HG02798 (cell line): ENCODE data around the gene SETDB1.
A peak's percentile ranks its signal among the peaks of the same experiment; 100 is the strongest.
"Not testable (repeated sequence)": the region's sequence is repeated elsewhere in the genome, so short reads cannot be mapped to it uniquely, and the experiment has no call there.

Experiments used
- ATAC-seq: cut with Tn5 transposase; IDR thresholded peaks from one replicate; pipeline ENCODE4 v1.9.1; 2021; ENCODE audit warnings: mild to moderate bottlenecking; ENCODE audit not compliant: unreplicated experiment, poor library complexity

SETDB1 gene

DNA sequence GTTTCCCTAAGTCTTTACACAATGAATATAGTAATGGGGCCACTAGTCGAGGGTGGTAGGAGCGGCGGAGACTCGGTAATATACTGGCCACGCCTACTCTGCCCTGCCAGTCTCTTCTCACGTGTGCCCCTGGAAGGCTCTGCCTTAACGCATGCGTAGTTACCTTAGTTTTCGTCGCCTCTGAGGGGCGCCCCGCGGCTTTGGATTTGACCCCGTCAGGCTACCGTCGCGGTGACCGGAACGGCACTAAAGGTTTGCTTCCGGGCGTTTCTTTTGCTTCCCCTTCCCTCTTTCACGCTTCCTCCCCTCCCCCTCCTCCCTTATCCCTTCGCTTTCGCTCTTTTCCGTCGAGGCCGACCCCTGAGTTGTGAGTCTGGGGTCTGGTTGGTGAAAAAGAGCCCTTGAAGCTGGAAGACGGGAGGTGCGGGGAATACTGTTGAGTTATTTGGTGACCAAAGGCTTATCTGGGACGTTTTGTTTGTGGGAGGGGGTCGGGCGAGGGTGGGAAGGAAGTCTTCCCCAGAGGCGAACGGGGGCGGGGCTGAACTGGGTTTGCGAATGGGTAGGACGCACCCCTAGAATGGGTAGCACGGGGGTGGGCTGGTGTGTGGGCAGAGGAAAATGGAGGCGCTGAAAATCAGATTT, at the start of gene SETDB1:
Gene SETDB1, plus strand, starts transcription at position 267 of the 645 bp plus-strand sequence. CDS start 1,352 bp downstream, outside the sequence.
- ATAC-seq: peak; percentile 93

DNA sequence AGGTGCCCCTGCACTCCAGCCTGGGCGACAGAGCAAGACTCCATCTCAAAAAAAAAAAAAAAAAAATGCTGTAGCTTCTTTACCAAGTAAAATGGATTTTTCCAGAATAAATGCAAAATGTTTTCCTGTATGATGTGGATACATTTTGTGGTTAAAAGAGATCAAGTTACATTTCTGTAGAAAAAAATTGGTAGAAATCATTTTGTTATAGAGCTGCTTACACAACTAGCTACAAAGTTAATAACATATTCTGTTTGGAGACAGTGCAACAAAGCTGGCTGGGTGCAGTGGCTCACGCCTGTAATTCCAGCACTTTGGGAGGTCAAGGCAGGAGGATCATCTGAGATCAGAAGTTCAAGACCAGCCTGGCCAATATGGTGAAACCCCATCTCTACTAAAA, 47.2 kb upstream of the SETDB1 start:
- ATAC-seq: not testable (repeated sequence)

DNA sequence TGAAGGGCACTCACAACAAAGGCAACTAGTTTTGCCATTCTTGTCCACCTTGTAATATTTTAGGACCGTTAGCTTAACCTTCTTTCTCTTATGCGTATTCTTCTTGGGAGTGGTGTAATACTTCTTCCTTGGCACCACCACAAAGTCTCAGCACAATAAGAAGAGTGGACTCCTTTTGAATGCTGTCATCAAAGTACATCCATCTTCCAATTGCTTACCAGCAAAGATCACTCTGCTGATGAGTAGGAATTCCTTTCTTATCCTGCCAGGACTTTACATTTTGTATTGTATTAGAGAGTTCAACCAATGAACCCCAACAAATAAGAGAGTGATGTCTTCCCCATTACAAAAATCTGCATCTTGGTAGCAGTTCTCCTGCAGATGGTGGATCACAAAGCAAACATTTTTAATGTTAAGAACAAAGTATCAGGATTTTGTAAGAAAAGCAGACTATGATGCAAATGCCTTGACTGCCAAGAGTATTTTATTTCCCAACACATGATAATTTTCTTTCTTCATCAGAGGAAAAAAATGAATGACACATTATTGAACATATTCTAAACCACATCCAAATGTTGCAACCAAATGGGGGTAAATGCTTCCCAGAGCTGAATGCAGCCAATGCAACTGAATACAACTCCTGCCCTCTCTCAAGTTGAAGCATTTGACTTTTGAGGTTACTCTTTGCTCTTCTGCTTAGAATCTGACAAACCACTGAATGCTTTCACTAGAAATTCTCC, 44.7 kb upstream of the SETDB1 start:
- ATAC-seq: no peak

DNA sequence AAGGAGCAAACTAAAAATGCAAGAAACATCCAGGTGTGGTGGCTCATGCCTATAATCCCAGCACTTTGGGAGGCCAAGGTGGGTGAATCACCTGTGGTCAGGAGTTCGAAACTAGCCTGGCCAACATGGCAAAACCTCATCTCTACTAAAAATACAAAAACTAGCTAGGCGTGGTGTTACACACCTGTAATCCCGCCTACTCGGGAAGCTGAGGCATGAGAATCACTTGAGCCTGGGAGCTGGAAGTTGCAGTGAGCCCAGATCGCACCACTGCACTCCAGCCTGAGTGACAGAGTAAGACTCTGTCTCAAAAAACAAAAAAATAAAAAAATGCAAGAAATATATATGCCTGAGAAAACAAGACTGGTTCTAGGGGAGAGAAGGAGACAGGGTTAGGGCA, 43.0 kb upstream of the SETDB1 start:
- ATAC-seq: not testable (repeated sequence)

DNA sequence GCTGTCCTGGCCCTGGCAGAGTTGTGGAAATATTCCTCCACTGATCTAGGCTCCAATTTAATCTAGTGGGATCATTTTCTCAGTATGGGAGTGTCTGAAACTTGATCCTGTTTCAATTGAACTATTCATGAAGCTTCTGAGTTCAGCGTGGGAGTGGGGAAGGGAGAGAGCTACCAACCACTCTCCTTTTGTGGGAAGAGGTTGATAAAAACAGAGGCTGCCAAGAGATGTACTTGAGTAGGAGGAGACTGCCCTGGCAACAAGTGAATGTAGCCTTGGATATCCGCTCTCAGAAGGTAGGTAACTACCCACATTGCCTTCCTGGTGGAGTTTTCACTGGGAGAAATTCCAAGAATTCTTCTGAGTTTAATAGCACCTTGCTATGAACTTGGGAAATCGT, 39.1 kb upstream of the SETDB1 start, which contains the start of gene CTXND2:
Gene CTXND2, plus strand, starts transcription at position 119 of the 400 bp plus-strand sequence. CDS start 25,179 bp downstream, outside the sequence.
- no peak for ATAC-seq

DNA sequence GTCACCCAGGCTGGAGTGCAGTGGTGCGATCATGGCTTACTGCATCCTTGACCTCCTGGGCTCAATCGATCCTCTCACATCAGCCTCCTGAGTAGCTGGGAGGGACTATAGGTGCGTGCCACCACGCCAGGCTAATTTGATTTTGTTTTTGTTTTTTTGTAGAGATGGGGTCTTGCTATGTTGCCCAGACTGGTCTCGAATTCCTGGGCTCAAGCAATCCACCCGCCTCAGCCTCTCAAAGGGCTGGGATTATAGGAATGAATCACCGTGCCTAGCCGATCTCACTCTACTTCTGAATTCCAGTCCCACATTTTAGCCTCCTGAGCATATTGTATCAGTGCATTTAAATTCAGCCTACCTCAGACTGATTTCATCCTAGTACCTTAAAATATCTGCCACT, 37.4 kb upstream of the SETDB1 start:
- ATAC-seq: no peak

DNA sequence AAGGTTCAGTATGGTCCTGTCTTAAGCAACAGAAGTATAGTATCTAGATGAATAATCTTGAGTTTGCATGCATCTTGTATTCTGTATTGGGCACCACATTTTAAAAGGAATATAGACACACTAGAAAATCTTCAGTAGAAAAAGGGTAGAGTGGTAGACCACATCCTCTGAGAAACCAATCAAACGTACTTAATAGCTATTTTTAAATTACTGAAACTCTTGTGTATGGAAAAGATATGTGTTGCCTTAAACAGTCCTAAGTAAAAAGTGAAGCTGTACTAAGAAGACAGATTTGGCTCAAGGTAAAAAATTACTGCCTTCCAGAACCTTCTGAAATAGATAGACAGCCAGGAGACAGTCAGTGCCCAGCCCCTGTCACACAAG, 36.1 kb upstream of the SETDB1 start:
- peak; percentile 45 for ATAC-seq

DNA sequence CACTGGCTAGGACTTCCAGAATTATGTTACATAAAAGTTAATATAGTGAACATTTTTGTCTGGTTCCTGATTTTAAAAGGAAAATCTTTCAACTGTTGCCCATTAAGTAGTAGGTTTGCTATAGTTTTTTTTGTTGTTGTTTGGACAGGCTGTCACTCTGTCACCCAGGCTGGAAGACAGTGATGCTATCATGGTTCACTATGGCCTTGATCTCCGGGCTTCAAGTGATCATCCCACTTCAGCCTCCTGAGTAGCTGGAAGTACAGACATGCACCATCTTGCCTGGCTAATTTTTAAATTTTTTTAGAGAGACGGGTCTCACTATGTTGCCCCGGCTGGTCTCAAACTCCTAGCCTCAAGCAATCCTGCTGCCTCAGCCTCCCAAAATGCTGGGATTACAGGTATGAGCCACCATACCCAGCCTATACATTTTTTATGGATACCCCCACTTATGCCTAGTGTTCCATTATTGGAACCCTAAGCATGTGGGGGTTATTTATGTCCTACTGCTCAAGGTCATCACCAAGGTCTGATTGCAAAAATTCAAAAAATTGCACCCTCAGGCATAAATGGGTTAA, 32.7 kb upstream of the SETDB1 start:
- ATAC-seq: no peak

DNA sequence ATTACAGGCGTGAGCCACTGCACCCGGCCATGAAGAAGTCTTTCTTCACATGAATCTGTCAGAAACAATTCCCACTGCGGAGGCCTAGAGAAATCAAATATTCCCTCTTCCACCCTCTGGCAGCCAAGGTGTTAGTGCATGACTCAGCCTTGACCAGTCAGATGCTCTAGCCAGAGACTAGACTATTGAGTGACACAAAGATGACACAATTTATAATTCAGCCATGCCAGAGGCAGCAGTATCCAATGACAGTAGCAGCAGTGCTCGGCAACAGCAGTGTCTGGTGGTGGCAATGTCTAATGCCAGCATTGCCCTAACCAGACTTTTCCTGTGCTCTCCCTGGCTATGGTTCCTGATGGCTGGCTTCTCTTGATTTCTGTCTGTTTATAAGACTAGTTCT, 30.5 kb upstream of the SETDB1 start:
- ATAC-seq: no peak

DNA sequence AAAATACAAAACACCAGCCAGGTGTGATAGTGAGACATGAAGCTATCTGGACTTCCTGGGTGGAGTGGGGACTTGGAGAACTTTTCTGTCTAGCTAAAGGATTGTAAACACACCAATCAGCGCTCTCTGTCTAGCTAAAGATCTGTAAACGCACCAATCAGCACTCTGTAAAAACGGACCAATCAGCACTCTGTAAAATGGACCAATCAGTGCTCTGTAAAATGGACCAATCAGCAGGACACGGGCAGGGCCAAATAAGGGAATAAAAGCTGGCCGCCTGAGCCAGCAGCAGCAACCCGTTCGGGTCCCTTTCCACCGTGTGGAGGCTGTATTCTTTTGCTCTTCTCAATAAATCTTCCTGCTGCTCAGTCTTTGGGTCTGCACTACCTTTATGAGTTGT, 26.4 kb upstream of the SETDB1 start:
- not testable (repeated sequence) for ATAC-seq

DNA sequence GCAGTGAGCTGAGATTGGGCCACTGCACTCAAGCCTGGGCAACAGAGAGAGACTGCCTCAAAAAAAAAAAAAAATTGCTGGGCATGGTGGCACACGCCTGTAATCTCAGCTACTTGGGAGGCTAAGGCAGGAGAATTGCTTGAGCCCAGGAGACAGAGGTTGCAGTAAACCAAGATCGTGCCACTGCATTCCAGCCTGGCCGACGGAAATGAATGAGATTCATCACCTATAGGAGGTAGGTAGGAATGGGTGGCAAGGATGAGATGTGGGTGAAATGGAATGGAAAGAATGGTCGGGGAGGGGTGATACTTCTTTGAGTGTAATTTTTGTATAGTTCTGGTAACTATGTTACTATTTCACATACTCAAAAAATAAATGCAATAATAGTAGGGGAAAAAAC, 23.8 kb upstream of the SETDB1 start:
- no peak for ATAC-seq

DNA sequence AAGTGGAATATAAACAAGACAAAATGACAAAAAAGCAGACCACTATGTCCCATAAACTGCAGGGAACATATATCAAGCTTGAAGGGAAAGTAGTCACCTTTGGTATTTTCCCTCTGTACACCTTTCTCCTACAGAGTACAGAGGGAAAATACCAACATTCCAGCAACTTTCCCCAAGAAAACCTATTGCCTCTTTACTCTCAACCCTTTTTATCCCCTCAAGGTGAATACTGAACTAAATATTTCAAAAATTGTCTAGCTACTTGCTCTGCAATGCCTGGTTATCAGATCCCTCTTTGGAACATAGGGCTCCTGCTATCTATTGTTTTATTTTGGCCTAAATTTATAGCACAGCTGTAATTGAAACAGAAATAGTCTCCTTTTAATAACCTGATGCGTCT, 23.4 kb upstream of the SETDB1 start:
- no peak for ATAC-seq

DNA sequence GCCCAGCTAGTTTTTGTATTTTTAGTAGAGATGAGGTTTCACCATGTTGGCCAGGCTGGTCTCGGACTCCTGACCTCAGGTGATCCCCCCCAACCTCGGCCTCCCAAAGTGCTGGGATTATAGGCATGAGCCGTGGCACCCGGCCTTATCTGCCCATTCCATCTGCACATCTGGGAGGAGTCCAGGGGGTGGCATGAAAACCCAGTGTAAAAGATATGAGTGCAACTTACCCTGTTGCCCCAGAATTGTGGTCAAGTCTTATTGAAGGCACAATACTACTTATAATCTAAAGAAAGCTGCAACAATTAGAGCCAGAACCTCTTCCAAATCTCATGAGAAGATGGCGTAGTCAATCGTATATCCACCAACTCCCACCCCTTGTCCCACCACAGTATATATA, 20.9 kb upstream of the SETDB1 start:
- ATAC-seq: no peak

DNA sequence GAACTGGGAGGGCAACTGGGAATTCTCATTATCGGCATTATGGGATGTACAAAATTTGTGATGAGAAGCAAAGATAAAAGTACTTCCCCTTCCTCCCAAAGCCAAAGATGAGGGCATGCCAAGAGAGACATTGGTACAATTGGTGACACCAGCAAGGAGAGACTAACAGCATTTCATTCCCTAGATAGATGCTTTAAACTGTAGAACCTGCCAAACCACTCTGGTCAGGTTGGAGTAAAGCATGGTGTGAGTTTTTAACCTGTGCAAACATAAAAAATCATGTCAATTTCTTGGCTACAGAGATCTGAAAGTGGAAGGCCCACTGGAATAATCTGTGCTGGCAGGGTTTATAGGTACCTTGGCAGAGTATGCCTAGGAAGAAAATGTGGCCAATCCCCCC, 19.8 kb upstream of the SETDB1 start:
- ATAC-seq: no peak

DNA sequence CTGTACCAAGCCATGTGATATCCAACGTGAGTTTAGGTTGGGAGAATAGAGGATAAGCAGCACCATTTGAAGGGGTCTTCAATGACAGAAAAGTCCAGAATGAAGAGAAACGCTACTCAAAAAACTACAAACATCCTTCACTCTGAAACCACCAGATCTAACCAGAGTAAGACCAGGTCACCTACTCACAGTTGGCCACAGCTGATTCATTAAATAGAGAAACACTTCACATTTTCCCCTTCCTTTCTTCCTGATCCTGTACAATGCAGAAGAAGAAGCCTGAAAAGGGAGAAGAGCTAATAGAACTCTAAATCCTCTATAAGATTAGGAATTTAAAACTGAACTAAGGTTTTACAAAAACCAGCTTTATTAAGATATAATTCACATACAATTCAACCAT, 19.4 kb upstream of the SETDB1 start:
- ATAC-seq: no peak

DNA sequence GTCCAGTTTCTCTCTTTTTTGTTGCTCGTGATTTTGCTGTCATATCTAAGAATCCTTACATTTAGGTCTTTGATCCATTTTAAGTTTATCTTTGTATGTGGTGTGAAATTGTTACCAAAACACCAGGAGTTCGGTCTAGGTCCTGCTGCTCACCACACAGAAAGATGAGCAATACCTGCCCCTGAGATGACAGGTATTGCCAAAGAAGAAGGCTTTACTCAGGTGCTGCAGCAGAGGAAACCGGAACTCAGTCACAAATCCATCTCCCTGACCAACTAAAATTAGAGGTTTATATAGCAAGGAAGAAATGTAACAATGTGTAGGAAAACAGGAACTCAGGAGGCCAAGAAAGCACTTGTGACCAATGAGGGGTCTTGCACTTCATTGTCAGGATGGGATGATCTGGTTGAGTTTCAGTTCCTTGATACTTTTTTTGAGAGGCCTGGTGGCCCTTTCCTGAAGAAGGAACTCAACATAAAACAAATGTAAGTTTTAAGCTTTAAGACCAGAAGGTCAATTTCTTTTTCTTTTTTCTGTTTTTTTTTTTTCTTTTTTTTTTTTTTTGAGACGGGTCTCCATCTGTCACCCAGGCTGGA, 16.5 kb upstream of the SETDB1 start:
- ATAC-seq: no peak

DNA sequence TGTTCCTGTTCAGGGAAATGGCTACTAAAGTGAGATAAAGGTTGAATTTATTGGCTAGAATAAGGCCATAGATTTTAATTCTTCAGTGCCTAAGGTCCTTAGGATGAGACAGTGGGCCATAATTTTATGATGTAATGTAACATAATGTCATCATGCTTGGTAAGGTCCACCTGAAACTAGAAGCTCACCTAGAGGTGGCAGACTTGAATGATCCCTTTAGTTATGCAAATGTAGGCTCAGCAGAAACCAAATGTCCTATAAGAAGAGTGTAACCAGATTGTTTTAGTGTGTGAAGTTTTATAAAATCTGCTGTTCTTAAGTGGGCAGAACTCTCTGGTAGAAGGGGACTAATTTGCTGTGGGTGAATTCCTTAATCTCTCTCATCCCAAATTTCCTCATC, 13.5 kb upstream of the SETDB1 start:
- no peak for ATAC-seq

DNA sequence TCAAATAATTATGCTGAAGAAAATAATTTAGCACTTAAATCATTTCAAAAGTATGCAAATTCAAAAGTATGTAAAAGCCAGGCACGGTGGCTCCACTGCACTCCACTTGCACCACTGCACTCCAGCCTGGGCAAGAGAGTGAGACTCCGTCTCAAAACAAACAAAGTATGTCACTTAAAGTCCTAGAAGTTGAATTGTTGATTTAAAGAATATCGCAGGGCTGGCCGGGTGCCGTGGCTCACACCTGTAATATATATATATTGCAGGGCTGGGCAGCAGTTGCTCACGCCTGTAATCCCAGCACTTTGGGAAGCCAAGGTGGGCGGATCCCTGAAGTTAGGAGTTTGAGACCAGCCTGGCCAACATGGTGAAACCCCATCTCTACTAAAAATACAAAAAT, 8.8 kb upstream of the SETDB1 start:
- ATAC-seq: no peak

DNA sequence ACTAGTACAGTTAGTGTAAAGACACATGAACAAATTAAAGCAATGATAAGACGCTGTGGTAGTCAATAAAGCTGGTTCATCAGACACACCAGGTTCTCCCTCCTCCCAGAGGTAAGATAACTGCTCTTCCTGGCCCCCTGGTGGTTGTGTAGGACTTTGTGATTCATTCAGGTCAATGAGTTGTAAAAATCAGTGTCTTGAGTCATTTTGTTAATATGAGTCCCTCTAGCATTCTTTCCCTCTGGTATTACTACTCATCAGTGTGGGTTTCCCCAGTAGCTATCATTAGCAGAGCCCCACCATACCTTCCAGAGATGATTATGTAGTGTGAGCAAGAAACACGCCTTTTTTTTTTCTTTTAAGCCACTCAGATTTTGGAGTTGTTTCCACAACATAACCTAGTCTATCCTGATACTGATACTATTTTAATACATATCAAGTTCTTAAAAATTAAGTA, 3.6 kb upstream of the SETDB1 start:
- ATAC-seq: peak; percentile 42

DNA sequence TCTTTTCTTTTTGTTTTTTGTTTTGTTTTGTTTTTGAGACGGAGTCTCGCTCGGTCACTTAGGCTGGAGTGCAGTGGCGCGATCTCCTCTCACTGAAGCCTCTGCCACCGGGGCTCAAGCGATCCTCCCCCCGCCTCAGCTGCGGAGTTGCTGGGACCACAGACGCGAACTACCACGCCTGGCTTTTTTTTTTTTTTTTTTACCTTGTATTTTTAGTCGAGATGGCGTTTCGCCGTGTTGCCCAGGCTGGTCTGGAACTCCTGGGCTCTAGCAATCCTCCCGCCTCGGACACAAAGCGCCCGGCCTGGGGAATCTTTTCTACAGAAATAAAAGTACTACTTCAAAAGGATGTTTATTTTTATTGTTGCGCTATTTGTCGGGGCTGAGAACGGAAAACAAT, 1.1 kb upstream of the SETDB1 start:
- ATAC-seq: no peak

DNA sequence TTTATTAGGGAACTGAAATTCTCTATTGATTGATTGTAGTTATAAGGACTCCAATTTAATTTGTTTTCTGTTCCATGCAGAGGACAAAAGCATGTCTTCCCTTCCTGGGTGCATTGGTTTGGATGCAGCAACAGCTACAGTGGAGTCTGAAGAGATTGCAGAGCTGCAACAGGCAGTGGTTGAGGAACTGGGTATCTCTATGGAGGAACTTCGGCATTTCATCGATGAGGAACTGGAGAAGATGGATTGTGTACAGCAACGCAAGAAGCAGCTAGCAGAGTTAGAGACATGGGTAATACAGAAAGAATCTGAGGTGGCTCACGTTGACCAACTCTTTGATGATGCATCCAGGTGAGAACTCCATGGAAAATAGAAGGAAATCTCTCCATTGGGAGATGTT, 1.5 kb downstream of the SETDB1 start:
- ATAC-seq: no peak
